Dermis microvascular lymphatic vessel endothelial cell (primary cell): ENCODE data around the gene TAMALIN. TPM values are rescaled to one million over a fixed set of nuclear protein-coding genes. Genes with fewer than 3 reads are reported as not detected.

Experiments
- DNase-seq, 2 donors: peaks; one replicate each; pipeline versions ENCODE4 v3.0.0 to v3.0.0-alpha.2; 2010; ENCODE audit warnings: low read depth in 2 of 2
- total RNA-seq: library from RNA; depleted of rRNA; stranded (reverse); fragments of >200 nt; gene quantifications from 2 replicates; pipeline ENCODE4 v1.2.1, GENCODE V29; 2014

The TAMALIN gene
- total RNA-seq, 1 donor from 2014 or later = 19.4 TPM

DNA sequence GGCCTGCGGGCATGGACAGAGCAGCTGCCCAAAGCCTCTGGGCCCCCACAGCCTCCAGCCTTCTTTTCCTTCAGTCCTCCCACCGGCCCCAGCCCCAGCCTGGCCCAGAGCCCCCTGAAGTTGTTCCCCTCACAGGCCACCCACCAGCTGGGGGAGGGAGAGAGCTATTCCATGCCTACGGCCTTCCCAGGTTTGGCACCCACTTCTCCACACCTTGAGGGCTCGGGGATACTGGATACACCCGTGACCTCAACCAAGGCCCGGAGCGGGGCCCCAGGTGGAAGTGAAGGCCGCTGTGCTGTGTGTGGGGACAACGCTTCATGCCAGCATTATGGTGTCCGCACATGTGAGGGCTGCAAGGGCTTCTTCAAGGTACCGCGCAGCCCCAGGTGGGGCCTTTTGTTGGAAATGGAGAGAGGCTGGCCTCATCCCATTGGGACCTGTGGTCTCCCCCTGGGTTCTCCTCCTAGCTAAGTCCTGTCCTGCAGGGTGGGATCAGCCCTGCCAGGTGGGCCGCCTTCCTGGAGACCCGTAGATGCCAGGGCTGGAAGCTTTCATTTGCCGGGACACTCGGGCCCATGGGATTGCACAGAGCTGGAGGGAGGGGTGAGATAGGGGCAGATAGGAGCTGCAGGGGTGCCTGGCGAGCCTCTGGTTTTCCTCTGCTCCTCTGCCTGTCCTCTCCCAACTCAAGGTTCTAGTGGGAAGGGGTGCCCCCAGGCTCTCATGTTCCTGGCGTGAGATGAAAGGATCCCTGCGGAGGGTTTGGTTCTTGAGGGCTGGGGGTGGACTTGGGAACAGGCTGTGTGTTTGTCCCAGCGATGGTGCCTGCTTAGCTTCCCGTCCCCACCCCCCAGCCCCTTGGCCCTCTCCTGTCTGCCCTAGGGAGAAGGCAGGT lies 48.3 kb downstream of the TAMALIN start:
- no peak for DNase-seq

DNA sequence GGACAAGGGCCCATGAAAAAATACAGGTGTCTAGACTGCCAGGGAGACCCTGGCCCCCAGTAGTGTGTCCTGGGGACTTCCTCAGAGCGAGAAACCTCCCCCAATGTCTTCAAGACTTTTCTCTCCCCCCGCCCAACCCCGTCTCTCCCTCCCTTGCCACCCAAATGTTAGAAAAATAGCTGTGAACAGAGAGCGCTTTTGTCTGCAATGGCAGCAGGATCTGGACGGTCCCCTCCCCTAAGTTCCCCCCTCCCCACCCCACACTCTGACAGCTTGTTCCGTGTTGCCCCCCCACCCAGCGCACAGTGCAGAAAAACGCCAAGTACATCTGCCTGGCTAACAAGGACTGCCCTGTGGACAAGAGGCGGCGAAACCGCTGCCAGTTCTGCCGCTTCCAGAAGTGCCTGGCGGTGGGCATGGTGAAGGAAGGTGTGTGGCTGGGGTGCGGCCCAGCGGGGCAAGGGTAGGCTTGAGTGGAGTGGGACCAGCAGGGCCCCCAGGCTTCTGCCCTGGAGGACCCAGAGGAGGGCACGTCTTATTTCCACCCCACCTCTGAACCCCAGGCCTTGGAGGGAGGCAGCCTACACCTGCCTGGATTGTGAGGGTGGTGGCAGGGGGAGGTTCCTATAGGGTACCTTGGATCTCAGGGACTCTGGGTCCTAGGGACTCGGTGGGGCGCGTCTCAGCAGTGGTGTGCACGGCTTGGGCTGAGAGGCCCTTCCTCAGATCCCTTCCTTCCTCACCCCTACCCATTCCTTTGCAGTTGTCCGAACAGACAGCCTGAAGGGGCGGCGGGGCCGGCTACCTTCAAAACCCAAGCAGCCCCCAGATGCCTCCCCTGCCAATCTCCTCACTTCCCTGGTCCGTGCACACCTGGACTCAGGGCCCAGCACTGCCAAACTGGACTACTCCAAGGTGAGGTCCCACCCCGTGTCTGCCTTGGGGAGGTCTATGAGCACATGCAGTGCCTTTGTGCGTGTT lies 49.3 kb downstream of the TAMALIN start:
- no peak for DNase-seq

DNA sequence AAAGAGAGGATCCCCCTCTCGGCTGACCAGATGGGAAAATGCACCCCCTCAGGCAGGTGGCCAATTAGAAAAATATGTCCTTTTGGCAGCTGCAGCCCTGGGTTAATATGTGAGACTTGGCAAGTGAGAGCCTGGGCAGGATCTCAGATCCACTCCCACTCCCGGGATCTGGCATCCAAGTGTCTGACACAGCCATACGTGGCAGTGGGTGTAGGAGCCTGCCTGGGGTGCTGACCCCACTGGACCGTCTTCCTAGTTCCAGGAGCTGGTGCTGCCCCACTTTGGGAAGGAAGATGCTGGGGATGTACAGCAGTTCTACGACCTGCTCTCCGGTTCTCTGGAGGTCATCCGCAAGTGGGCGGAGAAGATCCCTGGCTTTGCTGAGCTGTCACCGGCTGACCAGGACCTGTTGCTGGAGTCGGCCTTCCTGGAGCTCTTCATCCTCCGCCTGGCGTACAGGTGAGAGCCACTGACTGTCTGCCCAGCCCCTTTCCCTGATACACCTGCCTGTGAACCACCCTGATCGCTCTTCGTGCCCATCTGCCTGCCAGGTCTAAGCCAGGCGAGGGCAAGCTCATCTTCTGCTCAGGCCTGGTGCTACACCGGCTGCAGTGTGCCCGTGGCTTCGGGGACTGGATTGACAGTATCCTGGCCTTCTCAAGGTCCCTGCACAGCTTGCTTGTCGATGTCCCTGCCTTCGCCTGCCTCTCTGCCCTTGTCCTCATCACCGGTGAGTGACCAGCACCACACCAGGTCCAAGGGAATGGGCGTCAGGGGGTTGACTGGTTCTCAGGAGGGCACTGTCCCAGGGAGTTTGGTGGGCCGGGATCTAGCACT lies 50.3 kb downstream of the TAMALIN start:
- no peak for DNase-seq

DNA sequence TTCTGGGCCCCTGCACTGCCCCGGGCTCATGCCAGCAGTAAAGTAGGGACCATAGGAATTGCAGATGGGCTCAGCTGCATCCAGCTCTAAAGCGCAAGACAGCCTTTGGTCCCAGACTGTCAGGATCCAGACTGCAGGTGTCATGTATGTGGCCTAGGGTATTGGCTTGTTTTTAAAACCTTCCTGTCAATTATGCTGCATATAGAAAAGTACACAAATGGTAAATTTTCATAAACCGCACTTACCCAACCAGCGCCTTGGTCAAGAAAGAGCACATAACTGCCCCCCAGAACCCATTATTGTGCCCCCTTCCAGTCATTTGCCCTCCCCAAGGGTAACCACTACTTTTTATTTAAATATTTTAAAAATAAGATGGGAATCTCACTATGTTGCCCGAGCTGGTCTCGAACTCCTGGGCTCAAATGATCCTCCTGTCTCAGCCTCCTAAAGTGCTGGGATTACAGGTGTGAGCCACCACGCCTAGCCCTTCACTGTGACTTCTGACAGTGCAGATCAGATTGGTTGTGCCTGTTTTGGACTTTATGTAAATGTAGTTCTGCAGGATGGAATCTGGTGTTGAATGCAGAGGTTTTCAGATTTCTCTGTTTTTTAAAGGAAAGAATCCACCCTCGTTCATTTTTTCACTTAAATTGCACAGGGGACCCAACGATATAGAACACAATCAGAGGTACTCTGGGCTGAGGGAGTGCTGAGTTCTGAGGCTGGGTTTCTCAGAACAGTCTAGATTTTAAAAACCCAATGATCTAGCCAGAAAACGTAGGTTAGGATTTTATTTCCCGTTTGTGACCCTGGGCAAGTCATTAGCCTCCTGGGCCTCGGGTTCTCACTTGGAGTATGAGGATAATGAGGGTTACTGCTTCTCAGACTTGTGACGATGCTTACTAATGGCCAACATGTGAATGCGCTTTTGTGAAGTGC lies 51.2 kb downstream of the TAMALIN start:
- no peak for DNase-seq

DNA sequence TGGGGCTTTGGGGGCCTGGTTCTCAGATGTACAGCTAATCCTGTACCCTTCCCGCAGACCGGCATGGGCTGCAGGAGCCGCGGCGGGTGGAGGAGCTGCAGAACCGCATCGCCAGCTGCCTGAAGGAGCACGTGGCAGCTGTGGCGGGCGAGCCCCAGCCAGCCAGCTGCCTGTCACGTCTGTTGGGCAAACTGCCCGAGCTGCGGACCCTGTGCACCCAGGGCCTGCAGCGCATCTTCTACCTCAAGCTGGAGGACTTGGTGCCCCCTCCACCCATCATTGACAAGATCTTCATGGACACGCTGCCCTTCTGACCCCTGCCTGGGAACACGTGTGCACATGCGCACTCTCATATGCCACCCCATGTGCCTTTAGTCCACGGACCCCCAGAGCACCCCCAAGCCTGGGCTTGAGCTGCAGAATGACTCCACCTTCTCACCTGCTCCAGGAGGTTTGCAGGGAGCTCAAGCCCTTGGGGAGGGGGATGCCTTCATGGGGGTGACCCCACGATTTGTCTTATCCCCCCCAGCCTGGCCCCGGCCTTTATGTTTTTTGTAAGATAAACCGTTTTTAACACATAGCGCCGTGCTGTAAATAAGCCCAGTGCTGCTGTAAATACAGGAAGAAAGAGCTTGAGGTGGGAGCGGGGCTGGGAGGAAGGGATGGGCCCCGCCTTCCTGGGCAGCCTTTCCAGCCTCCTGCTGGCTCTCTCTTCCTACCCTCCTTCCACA lies 52.0 kb downstream of the TAMALIN start:
- no peak for DNase-seq

DNA sequence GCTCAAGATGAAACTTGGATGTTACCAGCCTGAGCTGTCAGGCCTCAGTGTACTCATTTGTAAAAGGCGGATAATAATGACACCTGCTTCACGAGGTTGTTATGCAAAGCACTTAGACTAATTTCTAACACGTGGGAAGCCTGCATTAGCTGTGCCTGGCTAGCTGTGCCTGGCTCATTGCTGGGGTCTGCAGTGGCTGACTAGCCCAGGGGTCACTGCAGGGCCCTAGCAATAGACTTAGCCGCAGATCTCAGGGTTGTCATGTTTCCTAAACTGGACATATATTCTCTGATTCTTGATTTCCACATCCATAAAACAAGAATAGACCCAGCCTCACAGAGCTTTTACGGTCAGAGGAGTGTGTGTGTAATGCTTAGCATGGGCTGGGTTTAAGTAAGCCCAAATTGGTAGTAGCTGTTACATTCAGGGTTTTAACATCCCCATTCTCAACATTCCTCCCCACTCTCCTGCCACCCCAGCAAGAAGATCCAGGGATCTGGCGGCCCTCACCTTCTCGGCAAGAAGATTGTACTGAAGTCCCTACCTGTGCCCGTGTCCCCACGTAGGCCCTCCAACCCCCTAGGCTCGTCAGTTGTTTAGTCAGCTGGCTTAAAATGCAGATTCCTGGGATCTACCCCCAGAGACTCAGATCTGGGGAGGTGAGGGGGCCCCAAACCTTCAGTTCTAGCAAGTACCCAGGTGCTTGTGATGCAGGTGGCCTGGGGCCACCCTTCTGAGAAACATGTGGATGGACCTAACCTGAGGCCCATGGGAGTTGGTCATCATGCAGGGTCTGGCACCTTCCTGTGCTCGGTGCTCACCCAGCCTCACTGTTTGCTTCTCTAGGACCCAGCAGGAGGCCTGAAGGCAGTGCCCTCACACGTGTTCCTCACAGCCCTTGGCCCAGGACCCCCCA lies 53.1 kb downstream of the TAMALIN start:
- no peak for DNase-seq

DNA sequence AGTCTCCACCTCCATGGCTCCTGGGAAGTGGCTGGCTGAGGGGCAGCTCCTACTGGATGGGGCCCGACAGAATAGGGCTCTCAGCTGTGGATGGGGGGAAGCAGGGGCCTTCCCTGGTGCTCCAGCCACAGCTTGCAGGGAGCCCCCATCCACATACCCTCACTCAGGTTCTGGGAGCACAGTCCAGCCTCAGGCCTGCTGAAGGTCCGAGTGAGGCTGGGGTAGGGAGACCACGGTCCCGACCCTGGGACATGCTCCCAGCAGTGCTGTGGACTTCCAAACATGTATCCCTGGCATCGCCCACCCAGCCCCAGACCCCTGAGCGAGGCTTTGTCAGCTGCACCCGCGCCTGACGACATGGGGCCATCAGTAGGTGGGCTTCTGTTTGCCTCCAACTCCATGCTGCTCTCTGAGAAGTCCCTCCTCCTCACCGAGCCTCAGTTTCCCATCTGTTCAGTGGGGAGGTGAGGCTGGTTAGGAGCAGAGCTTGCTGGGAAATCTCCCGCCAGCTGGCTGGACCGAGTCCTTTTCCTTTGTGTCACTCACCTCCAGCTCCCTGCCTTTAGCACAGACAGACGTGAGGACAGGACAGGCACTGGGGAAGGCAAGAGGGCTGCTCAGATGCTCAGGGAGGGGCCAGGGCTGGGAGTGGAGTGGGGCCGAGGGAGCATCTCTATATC lies 53.9 kb downstream of the TAMALIN start:
- DNase-seq = no peak

DNA sequence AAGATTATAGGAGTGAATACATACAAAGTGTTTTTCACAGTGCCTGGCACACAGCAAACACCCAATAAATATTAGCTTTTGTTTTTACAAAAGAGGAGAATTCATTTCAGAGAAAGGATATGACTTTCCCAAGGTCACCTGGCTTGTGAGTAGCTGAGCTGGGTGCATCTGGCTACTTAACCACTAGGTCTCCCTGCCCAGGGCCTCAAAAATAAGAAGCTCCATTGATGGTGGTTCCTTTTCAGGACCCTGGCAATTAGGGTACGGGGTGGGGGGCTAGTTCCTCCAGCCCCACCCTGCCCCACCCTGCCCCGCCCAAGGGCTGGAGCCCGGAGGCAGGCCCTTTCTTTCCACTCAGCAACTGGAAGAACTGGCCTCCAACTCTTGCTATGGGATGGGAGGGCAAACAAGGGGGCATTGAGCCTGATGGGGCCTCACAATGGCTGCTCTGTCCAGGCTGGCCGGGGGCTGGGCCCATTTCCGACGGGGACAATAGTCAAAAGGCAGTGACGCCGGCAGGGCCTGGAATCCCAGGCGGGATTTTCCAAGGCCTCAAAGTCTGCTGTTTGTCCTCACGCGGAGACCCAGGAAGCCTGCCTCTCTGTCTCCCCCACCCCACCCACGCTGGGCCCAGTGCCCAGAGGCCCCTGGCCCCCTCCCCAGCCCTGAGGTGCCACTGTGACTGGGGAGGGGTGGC lies 54.9 kb downstream of the TAMALIN start:
- DNase-seq = no peak

DNA sequence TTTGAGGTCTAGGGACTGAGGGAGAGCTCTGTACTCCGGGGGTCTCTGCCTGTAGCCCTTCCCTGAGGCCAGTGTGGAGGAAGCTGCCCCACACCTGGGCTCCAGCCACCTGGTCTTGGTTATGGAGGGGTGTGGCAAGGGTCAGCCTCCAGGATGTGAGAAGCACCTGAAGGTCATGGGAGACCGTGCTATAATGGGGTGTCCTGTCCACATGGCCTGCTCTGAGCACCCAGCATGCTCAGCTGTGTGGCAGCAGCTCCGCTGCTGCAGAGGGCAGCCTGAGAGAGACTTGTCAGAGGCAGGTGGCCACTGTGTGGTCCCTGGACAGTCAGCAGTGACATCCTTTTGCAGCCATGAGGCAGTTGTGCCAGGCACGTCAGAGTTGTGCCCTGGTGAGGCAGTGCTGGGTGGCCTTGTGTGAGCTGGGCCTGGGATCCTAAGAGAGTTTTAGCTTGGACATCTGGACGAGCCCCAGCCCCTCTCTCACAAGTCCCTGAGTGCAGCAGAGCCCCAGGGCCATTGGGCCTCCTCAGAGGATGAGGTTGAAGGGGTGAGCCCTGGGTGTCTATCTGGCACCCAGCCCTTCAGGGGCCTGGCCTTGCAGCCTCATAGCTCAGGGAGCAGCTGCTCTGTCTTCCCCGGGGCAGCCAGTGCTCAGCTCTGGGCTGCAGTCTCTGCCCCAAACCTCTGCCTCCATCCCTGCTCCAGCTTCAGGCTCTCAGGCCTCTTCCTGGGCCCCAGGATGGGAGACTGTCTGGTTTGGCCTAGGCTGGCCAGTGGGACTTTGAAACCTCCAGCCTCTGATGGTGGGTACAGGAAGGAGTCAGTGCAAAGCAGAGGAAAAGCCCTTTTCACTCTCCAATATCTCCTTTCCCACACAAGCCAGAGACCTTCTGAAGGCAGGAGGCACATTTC lies 55.7 kb downstream of the TAMALIN start:
- DNase-seq = no peak

DNA sequence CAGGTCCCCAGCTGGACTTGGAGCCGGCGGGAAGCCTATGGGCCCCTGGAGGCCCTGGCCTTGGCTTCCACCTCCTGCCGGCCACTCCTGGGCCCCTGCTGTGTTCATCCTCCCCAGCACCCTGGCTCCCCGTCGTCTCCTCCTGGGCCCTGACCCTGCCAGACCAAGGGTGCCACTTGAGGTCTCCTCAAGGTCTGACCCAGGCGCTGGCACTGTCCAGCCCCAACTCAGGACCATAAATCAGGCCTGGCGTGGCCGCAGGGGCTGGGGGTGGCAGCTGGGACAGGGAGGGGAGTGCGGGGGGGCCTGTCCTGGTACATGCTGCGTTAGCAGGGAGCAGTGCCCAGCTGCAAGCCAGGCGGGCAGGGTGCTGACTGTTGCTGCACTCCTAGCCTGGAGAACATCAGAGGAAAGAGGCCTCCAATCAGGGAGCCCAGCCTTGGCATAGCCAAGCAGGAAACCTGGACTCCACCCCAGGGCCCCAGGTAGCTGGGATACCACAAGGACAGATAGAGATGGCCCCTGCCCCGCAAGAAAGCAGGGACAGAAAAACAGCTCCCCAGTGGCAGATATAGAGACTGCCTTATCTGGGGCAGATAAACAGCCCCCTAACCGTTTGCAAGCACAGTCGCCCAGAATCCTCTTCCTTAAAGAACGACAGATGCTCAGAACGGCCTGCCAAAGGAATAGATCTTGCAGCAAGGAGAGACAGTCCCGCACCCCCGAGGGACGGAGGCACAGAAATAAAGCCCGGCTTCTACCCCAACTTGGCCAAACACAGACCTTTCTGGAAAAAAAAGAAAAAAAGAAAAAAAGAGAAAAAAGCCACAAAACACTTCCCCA lies 56.6 kb downstream of the TAMALIN start:
- DNase-seq = no peak

DNA sequence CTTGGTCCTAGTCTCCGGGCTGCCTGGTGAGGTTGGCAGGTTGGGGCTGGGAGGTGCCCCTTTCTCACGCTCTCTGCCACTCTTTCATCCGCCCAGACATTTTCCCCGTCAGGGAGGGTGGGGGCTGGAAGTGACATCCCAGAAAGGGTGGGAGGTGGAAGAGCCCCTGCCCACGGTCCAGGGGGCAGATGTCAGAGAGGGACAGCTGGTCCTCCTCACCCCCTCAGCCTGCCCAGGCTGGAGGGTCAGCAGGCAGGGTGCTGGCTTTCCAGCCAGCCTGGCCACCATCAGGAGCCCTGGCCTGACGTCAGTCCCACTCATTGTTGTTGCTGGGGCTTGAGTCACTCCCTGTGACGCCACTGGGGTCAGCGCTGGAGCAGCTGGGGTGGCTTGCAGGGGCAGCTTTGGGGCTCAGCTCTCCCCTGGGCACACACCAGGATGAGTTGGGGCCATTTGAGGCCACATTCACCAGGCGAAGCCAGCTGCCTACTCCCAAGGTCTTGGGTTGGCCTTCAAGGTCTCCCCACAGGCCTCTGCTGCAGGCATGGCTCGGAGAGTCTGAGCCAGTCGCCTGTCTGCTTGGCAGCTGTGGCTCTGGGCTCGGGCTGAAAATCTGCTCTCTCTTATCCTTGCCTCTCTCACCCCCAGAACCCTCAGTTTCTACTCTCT lies 57.4 kb downstream of the TAMALIN start:
- peak; percentile 74 to 86 for DNase-seq
